ENCODE data around the gene MST1.

DNA sequence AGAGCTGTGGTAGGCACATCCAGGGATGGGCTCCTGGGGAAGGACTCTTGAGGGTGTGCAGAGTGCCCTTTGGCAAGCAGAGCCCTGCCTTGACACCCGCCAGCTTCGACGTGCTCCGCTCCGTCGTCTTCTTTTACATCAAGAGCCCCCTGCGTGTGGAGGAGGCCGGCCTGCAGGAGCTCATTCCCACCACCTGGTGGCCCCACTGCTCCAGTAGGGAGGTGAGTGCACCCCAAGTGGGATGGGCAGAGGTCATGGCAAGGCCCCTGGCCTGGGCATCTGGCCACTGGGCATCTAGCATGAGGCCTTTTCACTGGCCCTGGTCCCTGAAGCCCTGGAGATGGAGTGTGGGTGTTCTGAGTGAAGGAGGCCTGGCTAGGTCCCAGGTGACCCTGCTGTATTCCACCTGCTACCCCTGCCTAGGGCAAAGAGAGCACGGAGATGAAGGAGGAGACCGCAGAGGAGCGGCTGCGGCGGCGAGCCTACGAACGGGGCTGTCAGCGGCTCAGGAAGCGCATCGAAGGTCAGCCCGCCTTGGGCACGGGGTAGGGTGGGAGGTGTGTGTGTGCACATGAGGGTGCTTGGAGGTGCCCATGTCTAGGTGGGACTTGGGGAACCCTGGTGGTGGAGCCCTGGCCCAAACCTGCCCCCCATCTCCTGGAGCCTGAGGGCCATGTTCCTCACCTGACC is 12.3 kb upstream of the MST1 start:
- TF ChIP-seq GATAD2B (IDR thresholded peaks at IDR 0.05; ENCODE audit: borderline replicate concordance), result no peak
- TF ChIP-seq, protein P1, sequence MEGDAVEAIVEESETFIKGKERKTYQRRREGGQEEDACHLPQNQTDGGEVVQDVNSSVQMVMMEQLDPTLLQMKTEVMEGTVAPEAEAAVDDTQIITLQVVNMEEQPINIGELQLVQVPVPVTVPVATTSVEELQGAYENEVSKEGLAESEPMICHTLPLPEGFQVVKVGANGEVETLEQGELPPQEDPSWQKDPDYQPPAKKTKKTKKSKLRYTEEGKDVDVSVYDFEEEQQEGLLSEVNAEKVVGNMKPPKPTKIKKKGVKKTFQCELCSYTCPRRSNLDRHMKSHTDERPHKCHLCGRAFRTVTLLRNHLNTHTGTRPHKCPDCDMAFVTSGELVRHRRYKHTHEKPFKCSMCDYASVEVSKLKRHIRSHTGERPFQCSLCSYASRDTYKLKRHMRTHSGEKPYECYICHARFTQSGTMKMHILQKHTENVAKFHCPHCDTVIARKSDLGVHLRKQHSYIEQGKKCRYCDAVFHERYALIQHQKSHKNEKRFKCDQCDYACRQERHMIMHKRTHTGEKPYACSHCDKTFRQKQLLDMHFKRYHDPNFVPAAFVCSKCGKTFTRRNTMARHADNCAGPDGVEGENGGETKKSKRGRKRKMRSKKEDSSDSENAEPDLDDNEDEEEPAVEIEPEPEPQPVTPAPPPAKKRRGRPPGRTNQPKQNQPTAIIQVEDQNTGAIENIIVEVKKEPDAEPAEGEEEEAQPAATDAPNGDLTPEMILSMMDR (IDR thresholded peaks at IDR 0.05 in 2 of 3, conservative IDR thresholded peaks at IDR 0.05 in 1 of 3; ENCODE audit: insufficient read depth in 2 of 3, low read depth in 1 of 3, low read length in 3 of 3), result peak; percentile 38 to 51 (median 50)
- TF ChIP-seq KDM1A (IDR thresholded peaks at IDR 0.05), result no peak
- TF ChIP-seq FOSL1 (tag; conservative IDR thresholded peaks at IDR 0.05), result no peak
- no peak for TF ChIP-seq TBP (optimal IDR thresholded peaks at IDR 0.05; ENCODE audit: low read depth, low read length)
- no peak for TF ChIP-seq NBN (IDR thresholded peaks at IDR 0.05; ENCODE audit: low read depth)
